CD14-positive monocyte (primary cell): ENCODE measurements around the gene GPHN. TPM values are rescaled to one million over a fixed set of nuclear protein-coding genes. Genes with fewer than 3 reads are reported as not detected.

Experiments
- DNase-seq, 3 donors: peaks; one replicate each; pipeline ENCODE4 v3.0.0-alpha.2; 2011 to 2022
- H2AFZ ChIP-seq: 2 replicates; pipeline ENCODE4 v1.6.0; 2012; ENCODE audit warnings: mild to moderate bottlenecking, low read depth, low read length, inconsistent platforms; ENCODE audit not compliant: insufficient read depth, poor library complexity, severe bottlenecking
- H3K27ac ChIP-seq, 2 donors: 1 replicate in 1 of 2; 2 replicates in 1 of 2; pipeline ENCODE4 v1.5.1; 2012 to 2013; ENCODE audit warnings: low read length in 2 of 2, control low read depth in 1 of 2, inconsistent platforms in 1 of 2, low read depth in 1 of 2, mild to moderate bottlenecking in 1 of 2
- H3K27me3 ChIP-seq, 2 donors: one replicate each; pipeline versions ENCODE4 v1.6.0 to v1.6.1; 2011 to 2013; ENCODE audit warnings: low read length in 2 of 2; ENCODE audit not compliant: control insufficient read depth in 2 of 2, insufficient read depth in 2 of 2
- H3K36me3 ChIP-seq, 2 donors: replicated peaks in 1 of 2; 1 replicate in 1 of 2; 2 replicates in 1 of 2; pipeline versions ENCODE4 v1.5.1 to v1.6.1; 2012 to 2013; ENCODE audit warnings: low read length in 2 of 2, control low read depth in 1 of 2, inconsistent platforms in 1 of 2, mild to moderate bottlenecking in 1 of 2; ENCODE audit not compliant: insufficient read depth in 2 of 2, control insufficient read depth in 1 of 2
- H3K4me1 ChIP-seq, 2 donors: 1 replicate in 1 of 2; 2 replicates in 1 of 2; pipeline versions ENCODE4 v1.5.1 to v1.6.1; 2012 to 2013; ENCODE audit warnings: low read length in 2 of 2, control low read depth in 1 of 2, inconsistent platforms in 1 of 2, mild to moderate bottlenecking in 1 of 2, moderate library complexity in 1 of 2; ENCODE audit not compliant: insufficient read depth in 2 of 2, control insufficient read depth in 1 of 2
- H3K4me2 ChIP-seq: replicated peaks from 2 replicates; pipeline ENCODE3; 2012; ENCODE audit warnings: low read length, moderate library complexity, mild to moderate bottlenecking; ENCODE audit not compliant: poor library complexity, severe bottlenecking; ENCODE audit errors: extremely low read depth
- H3K4me3 ChIP-seq, 3 experiments: fragments of 200-600 bp in 1 of 3; sonication (generic) in 1 of 3; replicated peaks in 1 of 3; 1 replicate in 2 of 3; 2 replicates in 1 of 3; pipeline ENCODE4 v1.5.1; 2011 to 2013; ENCODE audit warnings: low read length in 3 of 3, mild to moderate bottlenecking in 3 of 3, control low read depth in 2 of 3, low read depth in 2 of 3, inconsistent platforms in 1 of 3, moderate library complexity in 1 of 3
- H3K79me2 ChIP-seq: 2 replicates; pipeline ENCODE4 v1.6.0; 2012; ENCODE audit warnings: mild to moderate bottlenecking, control low read depth, inconsistent platforms, low read length, moderate library complexity; ENCODE audit not compliant: insufficient read depth
- H3K9ac ChIP-seq: 2 replicates; pipeline ENCODE4 v1.6.0; 2017; ENCODE audit warnings: low read length, mild to moderate bottlenecking; ENCODE audit not compliant: insufficient read depth, poor library complexity, severe bottlenecking
- H3K9me3 ChIP-seq, 2 donors: replicated peaks in 1 of 2; 1 replicate in 1 of 2; 2 replicates in 1 of 2; pipeline versions ENCODE4 v1.5.1 to v1.6.1; 2012 to 2013; ENCODE audit warnings: low read length in 2 of 2, control low read depth in 1 of 2; ENCODE audit not compliant: control insufficient read depth in 1 of 2, insufficient read depth in 1 of 2
- H4K20me1 ChIP-seq: 2 replicates; pipeline ENCODE4 v1.6.0; 2012; ENCODE audit warnings: mild to moderate bottlenecking, low read length, control low read depth, moderate library complexity; ENCODE audit not compliant: insufficient read depth
- H3K27ac Mint-ChIP-seq, 7 donors: one replicate each; pipeline ENCODE4 v1.8.0; 2020; ENCODE audit warnings: mild to moderate bottlenecking in 7 of 7, mixed read lengths in 7 of 7, moderate library complexity in 6 of 7, inconsistent platforms in 2 of 7
- H3K27me3 Mint-ChIP-seq, 3 donors: one replicate each; pipeline ENCODE4 v1.8.0; 2021 to 2022; ENCODE audit warnings: low read depth in 3 of 3, mild to moderate bottlenecking in 3 of 3, mixed read lengths in 3 of 3, moderate library complexity in 3 of 3, inconsistent platforms in 1 of 3
- H3K36me3 Mint-ChIP-seq, 2 donors: one replicate each; pipeline ENCODE4 v1.8.0; 2020; ENCODE audit warnings: mixed read lengths in 2 of 2, inconsistent platforms in 1 of 2, mild to moderate bottlenecking in 1 of 2
- H3K4me1 Mint-ChIP-seq: one replicate; pipeline ENCODE4 v1.8.0; 2020; ENCODE audit warnings: mild to moderate bottlenecking, mixed read lengths
- H3K4me3 Mint-ChIP-seq, 2 donors: one replicate each; pipeline ENCODE4 v1.8.0; 2020; ENCODE audit warnings: mild to moderate bottlenecking in 2 of 2, mixed read lengths in 2 of 2, moderate library complexity in 1 of 2
- H3K9me3 Mint-ChIP-seq, 7 donors: one replicate each; pipeline ENCODE4 v1.8.0; 2020 to 2022; ENCODE audit warnings: mixed read lengths in 7 of 7, mild to moderate bottlenecking in 6 of 7, moderate library complexity in 6 of 7, inconsistent platforms in 2 of 7
- WGBS: methylation state at CpG from one replicate; pipeline ENCODE4 v1.1.5; 2013; ENCODE audit warnings: missing lambda C conversion rate; ENCODE audit not compliant: insufficient coverage; 5-methylcytosine and 5-hydroxymethylcytosine counted together
- intact Hi-C, 2 donors: fragments of 100-400 bp; cut with micrococcal nuclease; formaldehyde crosslinking; loops; one replicate each; pipeline versions ENCODE4 v1.15.0 to v1.15.1; 2023
- polyA plus RNA-seq, 3 donors: library from polyadenylated mRNA; depleted of rRNA in 1 of 3; unstranded in 2 of 3; stranded (reverse) in 1 of 3; fragments of 300-500 nt in 2 of 3; fragments of >200 nt in 1 of 3; fragmentation: Illumina TruSeq in 2 of 3; gene quantifications; 1 replicate in 2 of 3; 2 replicates in 1 of 3; pipeline ENCODE4 v1.2.3, GENCODE V29; 2012 to 2021
- TF ChIP-seq, protein P1 (sequence below): fragments of 200-600 bp; IDR thresholded peaks from one replicate; pipeline ENCODE4 v1.8.0; 2022; ENCODE audit warnings: antibody characterized with exemption, mild to moderate bottlenecking

GPHN gene
- polyA plus RNA-seq, 3 donors, result 1.9 to 3.1 (median 3.0) TPM

DNA sequence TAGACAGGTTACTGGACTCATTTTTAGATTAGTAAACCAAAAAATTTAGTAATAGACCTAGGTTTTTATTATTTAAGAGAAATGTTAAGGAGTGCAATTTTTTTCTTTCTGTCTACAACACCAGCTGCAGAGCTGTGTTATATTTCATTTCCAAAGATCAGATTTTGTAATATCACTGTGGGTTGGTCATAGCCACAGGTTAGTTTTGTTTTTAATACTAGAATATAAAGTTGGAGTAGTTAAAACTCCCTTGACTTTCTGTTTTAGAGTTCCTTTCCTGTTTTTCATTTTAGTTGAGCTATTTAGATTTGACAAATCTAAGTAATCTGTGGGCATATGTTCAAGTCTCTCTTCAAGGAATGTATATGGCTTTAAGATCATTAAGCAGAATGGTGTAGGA, 650.6 kb downstream of the GPHN start:
- Mint-ChIP-seq H3K27me3 (peaks cover 0 to 2% (median 0%) of the 10 kb centered on the region in 3 donors), H3K27ac (no peak overlapping the region), H3K4me1 (no peaks in the 10 kb centered on the region), H3K9me3 (no peaks in the 10 kb centered on the region), H3K4me3 (no peak overlapping the region), H3K36me3 (no peaks in the 10 kb centered on the region)
- Histone ChIP-seq H4K20me1 (no peaks in the 10 kb centered on the region), H3K9me3 (no peaks in the 10 kb centered on the region), H3K4me1 (no peaks in the 10 kb centered on the region), H3K79me2 (no peaks in the 10 kb centered on the region), H3K9ac (no peak overlapping the region), H3K27me3 (no peaks in the 10 kb centered on the region), H2AFZ (no peak overlapping the region), H3K4me3 (no peak overlapping the region), H3K36me3 (no peaks in the 10 kb centered on the region), H3K27ac (no peak overlapping the region), H3K4me2 (no peak overlapping the region)
- intact Hi-C loops, result no loop called here
- TF ChIP-seq, protein P1, sequence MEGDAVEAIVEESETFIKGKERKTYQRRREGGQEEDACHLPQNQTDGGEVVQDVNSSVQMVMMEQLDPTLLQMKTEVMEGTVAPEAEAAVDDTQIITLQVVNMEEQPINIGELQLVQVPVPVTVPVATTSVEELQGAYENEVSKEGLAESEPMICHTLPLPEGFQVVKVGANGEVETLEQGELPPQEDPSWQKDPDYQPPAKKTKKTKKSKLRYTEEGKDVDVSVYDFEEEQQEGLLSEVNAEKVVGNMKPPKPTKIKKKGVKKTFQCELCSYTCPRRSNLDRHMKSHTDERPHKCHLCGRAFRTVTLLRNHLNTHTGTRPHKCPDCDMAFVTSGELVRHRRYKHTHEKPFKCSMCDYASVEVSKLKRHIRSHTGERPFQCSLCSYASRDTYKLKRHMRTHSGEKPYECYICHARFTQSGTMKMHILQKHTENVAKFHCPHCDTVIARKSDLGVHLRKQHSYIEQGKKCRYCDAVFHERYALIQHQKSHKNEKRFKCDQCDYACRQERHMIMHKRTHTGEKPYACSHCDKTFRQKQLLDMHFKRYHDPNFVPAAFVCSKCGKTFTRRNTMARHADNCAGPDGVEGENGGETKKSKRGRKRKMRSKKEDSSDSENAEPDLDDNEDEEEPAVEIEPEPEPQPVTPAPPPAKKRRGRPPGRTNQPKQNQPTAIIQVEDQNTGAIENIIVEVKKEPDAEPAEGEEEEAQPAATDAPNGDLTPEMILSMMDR, result no peak
- no peak for DNase-seq

DNA sequence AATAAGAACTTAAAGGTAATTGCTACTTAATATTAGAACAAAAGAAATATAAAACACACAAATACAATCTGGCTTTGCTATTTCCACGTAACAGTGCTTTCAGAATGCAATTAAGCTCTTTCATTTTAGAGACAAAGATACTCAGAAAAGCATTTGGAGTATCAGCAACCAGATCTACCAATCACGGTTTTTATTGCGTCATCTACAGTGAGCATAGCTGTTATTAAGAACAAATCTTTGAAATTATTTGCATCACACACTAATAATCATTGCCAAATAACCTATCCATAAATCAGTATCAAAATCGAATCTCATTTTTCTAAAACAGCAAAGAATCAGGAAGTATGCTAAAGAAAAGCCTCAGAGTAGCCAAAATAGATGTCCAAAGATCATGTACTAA, 654.4 kb downstream of the GPHN start:
- Histone ChIP-seq H3K4me1 (no peaks in the 10 kb centered on the region), H3K9me3 (no peaks in the 10 kb centered on the region), H3K4me3 (no peak overlapping the region), H3K27me3 (no peaks in the 10 kb centered on the region), H3K9ac (no peak overlapping the region), H3K79me2 (no peaks in the 10 kb centered on the region), H3K36me3 (no peaks in the 10 kb centered on the region), H2AFZ (no peak overlapping the region), H3K27ac (no peak overlapping the region), H4K20me1 (no peaks in the 10 kb centered on the region), H3K4me2 (no peak overlapping the region)
- Mint-ChIP-seq H3K9me3 (no peaks in the 10 kb centered on the region), H3K27me3 (peaks cover 0 to 1% (median 0%) of the 10 kb centered on the region in 3 donors), H3K36me3 (no peaks in the 10 kb centered on the region), H3K4me1 (no peaks in the 10 kb centered on the region), H3K4me3 (no peak overlapping the region), H3K27ac (no peak overlapping the region)
- TF ChIP-seq, protein P1, result no peak
- 93% methylated on average over 3 of the region's 4 CpGs for WGBS
- intact Hi-C loops, result no loop called here
- no peak for DNase-seq
